ENCODE measurements around the gene NUDT21. TPM values are rescaled to one million over a fixed set of nuclear protein-coding genes. Genes with fewer than 3 reads are reported as not detected.

Gene NUDT21
- total and polyA plus RNA-seq, 2 of the 8 experiments (the other 6 are each of a cell fraction or from before 2014, with no cell fraction given) = 78.1 to 277 TPM

DNA sequence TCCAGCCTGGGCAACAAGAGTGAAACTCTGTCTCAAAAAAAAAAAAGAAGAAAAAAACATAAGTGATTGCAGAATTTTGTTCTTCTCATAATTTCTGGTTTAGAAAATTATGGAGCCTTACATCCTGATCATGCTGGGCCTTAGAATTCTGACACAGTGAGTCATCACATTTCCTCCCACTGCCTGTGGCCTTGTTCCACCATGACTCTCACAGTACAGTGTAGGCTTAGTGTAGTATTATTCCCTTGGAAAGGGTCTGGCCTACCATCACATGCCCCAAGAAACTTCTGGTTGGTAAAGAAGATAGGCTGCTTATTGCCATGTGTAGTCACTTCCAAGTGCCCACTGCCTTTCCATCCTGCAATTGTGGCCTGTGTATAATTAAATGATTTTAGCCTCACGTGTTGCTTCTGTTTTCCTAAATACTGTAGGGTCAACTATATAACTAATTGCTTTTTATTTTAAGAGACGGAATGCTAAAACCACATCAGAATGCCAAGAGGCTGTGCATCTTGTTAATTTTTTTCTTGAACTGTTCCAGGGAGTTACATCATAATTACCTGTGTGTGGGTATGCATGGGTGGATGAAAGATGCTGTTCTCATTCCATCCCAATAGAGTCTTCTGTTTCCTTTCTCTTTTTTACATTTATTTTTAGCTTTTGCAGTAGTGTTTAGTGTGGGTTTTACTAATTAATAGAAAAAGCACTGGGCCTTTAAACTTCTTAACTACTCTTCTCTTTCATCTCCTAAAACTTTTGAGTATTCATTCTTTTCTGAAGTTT is 26.2 kb upstream of the NUDT21 start (continued):
- TF ChIP-seq CBX8 (IDR thresholded peaks at IDR 0.05; ENCODE audit: borderline replicate concordance, low read depth, low read length) (no peak), RBBP5 (IDR thresholded peaks at IDR 0.05; ENCODE audit: borderline replicate concordance, low read depth, low read length) (no peak), CREB1 (IDR thresholded peaks at IDR 0.05) (no peak), ASH2L (IDR thresholded peaks at IDR 0.05; ENCODE audit: low read length) (no peak), HDAC2 (IDR thresholded peaks at IDR 0.05; ENCODE audit: borderline replicate concordance in 1 of 2, low read depth in 2 of 2, low read length in 2 of 2) (no peak), BRCA1 (IDR thresholded peaks at IDR 0.05; ENCODE audit: low read depth, low read length) (no peak), JUND (IDR thresholded peaks at IDR 0.05; ENCODE audit: low read length) (no peak), TAF1 (IDR thresholded peaks at IDR 0.05; ENCODE audit: low read depth, low read length) (no peak)
- TF ChIP-seq, protein P1, sequence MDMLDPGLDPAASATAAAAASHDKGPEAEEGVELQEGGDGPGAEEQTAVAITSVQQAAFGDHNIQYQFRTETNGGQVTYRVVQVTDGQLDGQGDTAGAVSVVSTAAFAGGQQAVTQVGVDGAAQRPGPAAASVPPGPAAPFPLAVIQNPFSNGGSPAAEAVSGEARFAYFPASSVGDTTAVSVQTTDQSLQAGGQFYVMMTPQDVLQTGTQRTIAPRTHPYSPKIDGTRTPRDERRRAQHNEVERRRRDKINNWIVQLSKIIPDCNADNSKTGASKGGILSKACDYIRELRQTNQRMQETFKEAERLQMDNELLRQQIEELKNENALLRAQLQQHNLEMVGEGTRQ (IDR thresholded peaks at IDR 0.05; ENCODE audit: low read length) = no peak
- TF ChIP-seq, protein P2, sequence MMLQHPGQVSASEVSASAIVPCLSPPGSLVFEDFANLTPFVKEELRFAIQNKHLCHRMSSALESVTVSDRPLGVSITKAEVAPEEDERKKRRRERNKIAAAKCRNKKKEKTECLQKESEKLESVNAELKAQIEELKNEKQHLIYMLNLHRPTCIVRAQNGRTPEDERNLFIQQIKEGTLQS (IDR thresholded peaks at IDR 0.05; ENCODE audit: insufficient read depth, low read depth, low read length) = no peak
- TF ChIP-seq, protein P3, sequence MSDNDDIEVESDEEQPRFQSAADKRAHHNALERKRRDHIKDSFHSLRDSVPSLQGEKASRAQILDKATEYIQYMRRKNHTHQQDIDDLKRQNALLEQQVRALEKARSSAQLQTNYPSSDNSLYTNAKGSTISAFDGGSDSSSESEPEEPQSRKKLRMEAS (IDR thresholded peaks at IDR 0.05) = no peak

Measured in H1 (cell line).